GM23338 (cell line): ENCODE data around the gene SERPINC1. TPM values are rescaled to one million over a fixed set of nuclear protein-coding genes. Genes with fewer than 3 reads are reported as not detected.
A peak's percentile ranks its signal among the peaks of the same experiment; 100 is the strongest.

Experiments
- ATAC-seq: fragments of 200-7000 bp; cut with Tn5 transposase; 3 replicates; pipeline ENCODE4 v1.9.1; 2020
- DNase-seq: peaks from one replicate; pipeline ENCODE4 v3.0.0-alpha.2; 2015; ENCODE audit warnings: low spot score
- H2AFZ ChIP-seq: fragments of 200-600 bp; sonication (generic); 2 replicates; pipeline ENCODE4 v1.8.0; 2016; ENCODE audit warnings: antibody characterized with exemption, mild to moderate bottlenecking, moderate library complexity
- H3F3A ChIP-seq: fragments of 200-600 bp; sonication (generic); replicated peaks from 2 replicates; pipeline ENCODE4 v1.8.0; 2017; ENCODE audit warnings: antibody characterized with exemption, mixed run types, low read depth
- H3K27ac ChIP-seq: fragments of 200-600 bp; sonication (generic); 2 replicates; pipeline ENCODE4 v1.6.1; 2016; ENCODE audit warnings: low read depth
- H3K27me3 ChIP-seq: fragments of 200-600 bp; sonication (generic); 2 replicates; pipeline ENCODE4 v1.8.0; 2016; ENCODE audit warnings: mild to moderate bottlenecking, mixed run types, moderate library complexity; ENCODE audit not compliant: insufficient read depth
- H3K36me3 ChIP-seq: fragments of 200-600 bp; sonication (generic); 2 replicates; pipeline ENCODE4 v1.8.0; 2016; ENCODE audit warnings: mild to moderate bottlenecking; ENCODE audit not compliant: insufficient read depth
- H3K4me1 ChIP-seq: fragments of 200-600 bp; sonication (generic); 2 replicates; pipeline ENCODE4 v1.8.0; 2016; ENCODE audit warnings: mild to moderate bottlenecking, moderate library complexity; ENCODE audit not compliant: insufficient read depth
- H3K4me2 ChIP-seq: fragments of 200-600 bp; sonication (generic); 2 replicates; pipeline ENCODE4 v1.7.1; 2017; ENCODE audit warnings: mixed run types
- H3K4me3 ChIP-seq: fragments of 200-600 bp; sonication (generic); 2 replicates; pipeline ENCODE4 v1.6.1; 2016; ENCODE audit warnings: mixed run types
- H3K79me2 ChIP-seq: fragments of 200-600 bp; sonication (generic); replicated peaks from 2 replicates; pipeline ENCODE4 v1.8.0; 2017; ENCODE audit warnings: mild to moderate bottlenecking; ENCODE audit not compliant: insufficient read depth
- H3K9me2 ChIP-seq: fragments of 200-600 bp; sonication (generic); 2 replicates; pipeline ENCODE4 v1.8.0; 2017; ENCODE audit not compliant: insufficient read depth
- H4K20me1 ChIP-seq: fragments of 200-600 bp; sonication (generic); replicated peaks from 2 replicates; pipeline ENCODE4 v1.8.0; 2017; ENCODE audit warnings: mild to moderate bottlenecking; ENCODE audit not compliant: insufficient read depth
- H3K27ac Mint-ChIP-seq: 2 replicates; pipeline ENCODE4 v1.8.0; 2020; ENCODE audit warnings: inconsistent platforms, mild to moderate bottlenecking, moderate library complexity, mixed read lengths
- H3K27me3 Mint-ChIP-seq: 3 replicates; pipeline ENCODE4 v1.8.0; 2022; ENCODE audit warnings: low read depth, mild to moderate bottlenecking, moderate library complexity, mixed read lengths, inconsistent platforms; ENCODE audit not compliant: insufficient read depth, poor library complexity
- H3K36me3 Mint-ChIP-seq: 3 replicates; pipeline ENCODE4 v1.8.0; 2021; ENCODE audit warnings: low read depth, mild to moderate bottlenecking, inconsistent platforms, moderate library complexity, mixed read lengths
- H3K4me1 Mint-ChIP-seq: 3 replicates; pipeline ENCODE4 v1.8.0; 2020; ENCODE audit warnings: mild to moderate bottlenecking, inconsistent platforms, mixed read lengths
- H3K4me3 Mint-ChIP-seq: 3 replicates; pipeline ENCODE4 v1.8.0; 2021; ENCODE audit warnings: moderate library complexity, mild to moderate bottlenecking, inconsistent platforms, mixed read lengths
- H3K9me3 Mint-ChIP-seq: 3 replicates; pipeline ENCODE4 v1.8.0; 2020; ENCODE audit warnings: moderate library complexity, mild to moderate bottlenecking, inconsistent platforms, mixed read lengths
- CREB1 ChIP-seq: fragments of 250-450 bp; sonication (Bioruptor Pico); IDR thresholded peaks from 2 replicates; pipeline ENCODE4 v1.5.0; 2020; ENCODE audit warnings: low read depth, mild to moderate bottlenecking, moderate library complexity
- EZH2phosphoT487 ChIP-seq: fragments of 200-600 bp; sonication (generic); IDR thresholded peaks from one replicate; pipeline ENCODE4 v1.8.1; 2018; ENCODE audit warnings: antibody characterized with exemption; ENCODE audit not compliant: unreplicated experiment
- JUNB ChIP-seq: IDR thresholded peaks from one replicate; pipeline ENCODE4 v1.6.1; 2016; ENCODE audit warnings: antibody characterized with exemption; ENCODE audit not compliant: unreplicated experiment
- NANOG ChIP-seq: IDR thresholded peaks from 2 replicates; pipeline ENCODE4 v1.6.1; 2016; ENCODE audit warnings: antibody characterized with exemption, borderline replicate concordance
- STAT1 ChIP-seq: IDR thresholded peaks from one replicate; pipeline ENCODE4 v1.6.1; 2016; ENCODE audit warnings: antibody characterized with exemption; ENCODE audit not compliant: unreplicated experiment
- ZNF114 ChIP-seq: fragments of 250-450 bp; sonication (Bioruptor Pico); IDR thresholded peaks from 2 replicates; pipeline ENCODE4 v1.5.0; 2020; ENCODE audit warnings: mild to moderate bottlenecking, moderate library complexity
- ZNF331 ChIP-seq: fragments of 250-450 bp; sonication (Bioruptor Pico); IDR thresholded peaks from 2 replicates; pipeline ENCODE4 v1.5.0; 2020; ENCODE audit warnings: low read depth, mild to moderate bottlenecking, moderate library complexity
- polyA plus RNA-seq: library from polyadenylated mRNA; unstranded; fragments of >200 nt; fragmentation: Nextera tagmentation; extraction: Ambion mirVana; gene quantifications from 2 replicates; pipeline ENCODE4 v1.2.1, GENCODE V29; 2016
- total RNA-seq: library from RNA; depleted of rRNA; stranded (reverse); fragments of >200 nt; shearing (Covaris generic); gene quantifications from 2 replicates; pipeline ENCODE4 v1.2.3, GENCODE V29; 2014
- TF ChIP-seq, protein P1 (sequence below): fragments of 250-450 bp; sonication (Bioruptor Pico); IDR thresholded peaks from 2 replicates; pipeline ENCODE4 v1.5.0; 2020; ENCODE audit warnings: mild to moderate bottlenecking, moderate library complexity
- TF ChIP-seq, protein P2 (sequence below): IDR thresholded peaks from one replicate; pipeline ENCODE4 v1.6.1; 2018; ENCODE audit warnings: antibody characterized with exemption; ENCODE audit not compliant: unreplicated experiment
- TF ChIP-seq, protein P3 (sequence below): IDR thresholded peaks from 2 replicates; pipeline ENCODE4 v1.6.1; 2016; ENCODE audit warnings: antibody characterized with exemption
- TF ChIP-seq, protein P4 (sequence below), 2 experiments: fragments of 200-600 bp in 1 of 2; sonication (generic) in 1 of 2; conservative IDR thresholded peaks; 2 replicates each; pipeline versions ENCODE4 v1.5.1 to v1.6.1; 2016 to 2017; ENCODE audit warnings: antibody characterized with exemption in 2 of 2, low read depth in 2 of 2, mild to moderate bottlenecking in 2 of 2, moderate library complexity in 1 of 2

Gene SERPINC1
- total and polyA plus RNA-seq, 2 experiments from 2014 or later = not detected

DNA sequence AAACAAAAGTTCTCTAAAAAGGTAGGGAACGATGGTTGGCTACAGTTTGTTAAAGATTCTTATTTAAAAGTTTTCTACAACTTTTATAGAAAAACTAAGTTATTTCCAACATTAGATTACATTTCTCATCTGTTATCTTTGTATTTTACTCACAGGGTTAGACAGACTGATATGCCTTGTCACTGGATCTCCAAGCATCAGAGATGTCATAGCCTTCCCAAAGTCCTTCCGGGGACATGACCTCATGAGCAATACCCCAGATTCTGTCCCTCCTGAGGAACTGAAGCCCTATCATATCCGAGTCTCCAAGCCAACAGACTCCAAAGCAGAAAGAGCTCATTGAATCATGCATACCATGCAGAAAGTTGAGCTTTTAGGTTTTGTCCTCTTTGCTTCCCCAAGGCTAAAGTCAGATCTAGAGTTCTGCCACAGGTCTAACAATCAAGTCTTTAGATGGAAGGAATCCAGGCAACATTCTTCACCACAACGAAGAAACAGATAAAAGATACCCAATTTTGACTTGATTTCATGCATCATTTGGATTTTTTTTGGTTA lies 59.7 kb downstream of the SERPINC1 start:
- no peaks in the 10 kb centered on the region for H3K27me3 ChIP-seq
- peaks cover 11% of the 10 kb centered on the region for H3K4me1 ChIP-seq
- no peak overlapping the region for H3K4me2 ChIP-seq
- DNase-seq (no peak), ATAC-seq (no peak)
- TF ChIP-seq CREB1 (CRISPR knock-in tag) = no peak
- no peak for TF ChIP-seq NANOG
- TF ChIP-seq, protein P1, sequence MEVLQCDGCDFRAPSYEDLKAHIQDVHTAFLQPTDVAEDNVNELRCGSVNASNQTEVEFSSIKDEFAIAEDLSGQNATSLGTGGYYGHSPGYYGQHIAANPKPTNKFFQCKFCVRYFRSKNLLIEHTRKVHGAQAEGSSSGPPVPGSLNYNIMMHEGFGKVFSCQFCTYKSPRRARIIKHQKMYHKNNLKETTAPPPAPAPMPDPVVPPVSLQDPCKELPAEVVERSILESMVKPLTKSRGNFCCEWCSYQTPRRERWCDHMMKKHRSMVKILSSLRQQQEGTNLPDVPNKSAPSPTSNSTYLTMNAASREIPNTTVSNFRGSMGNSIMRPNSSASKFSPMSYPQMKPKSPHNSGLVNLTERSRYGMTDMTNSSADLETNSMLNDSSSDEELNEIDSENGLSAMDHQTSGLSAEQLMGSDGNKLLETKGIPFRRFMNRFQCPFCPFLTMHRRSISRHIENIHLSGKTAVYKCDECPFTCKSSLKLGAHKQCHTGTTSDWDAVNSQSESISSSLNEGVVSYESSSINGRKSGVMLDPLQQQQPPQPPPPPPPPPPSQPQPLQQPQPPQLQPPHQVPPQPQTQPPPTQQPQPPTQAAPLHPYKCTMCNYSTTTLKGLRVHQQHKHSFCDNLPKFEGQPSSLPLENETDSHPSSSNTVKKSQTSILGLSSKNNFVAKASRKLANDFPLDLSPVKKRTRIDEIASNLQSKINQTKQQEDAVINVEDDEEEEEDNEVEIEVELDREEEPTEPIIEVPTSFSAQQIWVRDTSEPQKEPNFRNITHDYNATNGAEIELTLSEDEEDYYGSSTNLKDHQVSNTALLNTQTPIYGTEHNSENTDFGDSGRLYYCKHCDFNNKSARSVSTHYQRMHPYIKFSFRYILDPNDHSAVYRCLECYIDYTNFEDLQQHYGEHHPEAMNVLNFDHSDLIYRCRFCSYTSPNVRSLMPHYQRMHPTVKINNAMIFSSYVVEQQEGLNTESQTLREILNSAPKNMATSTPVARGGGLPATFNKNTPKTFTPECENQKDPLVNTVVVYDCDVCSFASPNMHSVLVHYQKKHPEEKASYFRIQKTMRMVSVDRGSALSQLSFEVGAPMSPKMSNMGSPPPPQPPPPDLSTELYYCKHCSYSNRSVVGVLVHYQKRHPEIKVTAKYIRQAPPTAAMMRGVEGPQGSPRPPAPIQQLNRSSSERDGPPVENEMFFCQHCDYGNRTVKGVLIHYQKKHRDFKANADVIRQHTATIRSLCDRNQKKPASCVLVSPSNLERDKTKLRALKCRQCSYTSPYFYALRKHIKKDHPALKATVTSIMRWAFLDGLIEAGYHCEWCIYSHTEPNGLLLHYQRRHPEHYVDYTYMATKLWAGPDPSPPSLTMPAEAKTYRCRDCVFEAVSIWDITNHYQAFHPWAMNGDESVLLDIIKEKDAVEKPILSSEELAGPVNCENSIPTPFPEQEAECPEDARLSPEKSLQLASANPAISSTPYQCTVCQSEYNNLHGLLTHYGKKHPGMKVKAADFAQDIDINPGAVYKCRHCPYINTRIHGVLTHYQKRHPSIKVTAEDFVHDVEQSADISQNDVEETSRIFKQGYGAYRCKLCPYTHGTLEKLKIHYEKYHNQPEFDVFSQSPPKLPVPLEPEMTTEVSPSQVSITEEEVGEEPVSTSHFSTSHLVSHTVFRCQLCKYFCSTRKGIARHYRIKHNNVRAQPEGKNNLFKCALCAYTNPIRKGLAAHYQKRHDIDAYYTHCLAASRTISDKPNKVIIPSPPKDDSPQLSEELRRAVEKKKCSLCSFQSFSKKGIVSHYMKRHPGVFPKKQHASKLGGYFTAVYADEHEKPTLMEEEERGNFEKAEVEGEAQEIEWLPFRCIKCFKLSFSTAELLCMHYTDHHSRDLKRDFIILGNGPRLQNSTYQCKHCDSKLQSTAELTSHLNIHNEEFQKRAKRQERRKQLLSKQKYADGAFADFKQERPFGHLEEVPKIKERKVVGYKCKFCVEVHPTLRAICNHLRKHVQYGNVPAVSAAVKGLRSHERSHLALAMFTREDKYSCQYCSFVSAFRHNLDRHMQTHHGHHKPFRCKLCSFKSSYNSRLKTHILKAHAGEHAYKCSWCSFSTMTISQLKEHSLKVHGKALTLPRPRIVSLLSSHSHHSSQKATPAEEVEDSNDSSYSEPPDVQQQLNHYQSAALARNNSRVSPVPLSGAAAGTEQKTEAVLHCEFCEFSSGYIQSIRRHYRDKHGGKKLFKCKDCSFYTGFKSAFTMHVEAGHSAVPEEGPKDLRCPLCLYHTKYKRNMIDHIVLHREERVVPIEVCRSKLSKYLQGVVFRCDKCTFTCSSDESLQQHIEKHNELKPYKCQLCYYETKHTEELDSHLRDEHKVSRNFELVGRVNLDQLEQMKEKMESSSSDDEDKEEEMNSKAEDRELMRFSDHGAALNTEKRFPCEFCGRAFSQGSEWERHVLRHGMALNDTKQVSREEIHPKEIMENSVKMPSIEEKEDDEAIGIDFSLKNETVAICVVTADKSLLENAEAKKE (CRISPR knock-in tag) = no peak
- TF ChIP-seq EZH2phosphoT487 = no peak
- TF ChIP-seq, protein P2, sequence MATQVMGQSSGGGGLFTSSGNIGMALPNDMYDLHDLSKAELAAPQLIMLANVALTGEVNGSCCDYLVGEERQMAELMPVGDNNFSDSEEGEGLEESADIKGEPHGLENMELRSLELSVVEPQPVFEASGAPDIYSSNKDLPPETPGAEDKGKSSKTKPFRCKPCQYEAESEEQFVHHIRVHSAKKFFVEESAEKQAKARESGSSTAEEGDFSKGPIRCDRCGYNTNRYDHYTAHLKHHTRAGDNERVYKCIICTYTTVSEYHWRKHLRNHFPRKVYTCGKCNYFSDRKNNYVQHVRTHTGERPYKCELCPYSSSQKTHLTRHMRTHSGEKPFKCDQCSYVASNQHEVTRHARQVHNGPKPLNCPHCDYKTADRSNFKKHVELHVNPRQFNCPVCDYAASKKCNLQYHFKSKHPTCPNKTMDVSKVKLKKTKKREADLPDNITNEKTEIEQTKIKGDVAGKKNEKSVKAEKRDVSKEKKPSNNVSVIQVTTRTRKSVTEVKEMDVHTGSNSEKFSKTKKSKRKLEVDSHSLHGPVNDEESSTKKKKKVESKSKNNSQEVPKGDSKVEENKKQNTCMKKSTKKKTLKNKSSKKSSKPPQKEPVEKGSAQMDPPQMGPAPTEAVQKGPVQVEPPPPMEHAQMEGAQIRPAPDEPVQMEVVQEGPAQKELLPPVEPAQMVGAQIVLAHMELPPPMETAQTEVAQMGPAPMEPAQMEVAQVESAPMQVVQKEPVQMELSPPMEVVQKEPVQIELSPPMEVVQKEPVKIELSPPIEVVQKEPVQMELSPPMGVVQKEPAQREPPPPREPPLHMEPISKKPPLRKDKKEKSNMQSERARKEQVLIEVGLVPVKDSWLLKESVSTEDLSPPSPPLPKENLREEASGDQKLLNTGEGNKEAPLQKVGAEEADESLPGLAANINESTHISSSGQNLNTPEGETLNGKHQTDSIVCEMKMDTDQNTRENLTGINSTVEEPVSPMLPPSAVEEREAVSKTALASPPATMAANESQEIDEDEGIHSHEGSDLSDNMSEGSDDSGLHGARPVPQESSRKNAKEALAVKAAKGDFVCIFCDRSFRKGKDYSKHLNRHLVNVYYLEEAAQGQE = no peak
- no peak for TF ChIP-seq STAT1
- TF ChIP-seq ZNF331 (CRISPR knock-in tag) = no peak
- no peak for TF ChIP-seq JUNB
- TF ChIP-seq, protein P3, sequence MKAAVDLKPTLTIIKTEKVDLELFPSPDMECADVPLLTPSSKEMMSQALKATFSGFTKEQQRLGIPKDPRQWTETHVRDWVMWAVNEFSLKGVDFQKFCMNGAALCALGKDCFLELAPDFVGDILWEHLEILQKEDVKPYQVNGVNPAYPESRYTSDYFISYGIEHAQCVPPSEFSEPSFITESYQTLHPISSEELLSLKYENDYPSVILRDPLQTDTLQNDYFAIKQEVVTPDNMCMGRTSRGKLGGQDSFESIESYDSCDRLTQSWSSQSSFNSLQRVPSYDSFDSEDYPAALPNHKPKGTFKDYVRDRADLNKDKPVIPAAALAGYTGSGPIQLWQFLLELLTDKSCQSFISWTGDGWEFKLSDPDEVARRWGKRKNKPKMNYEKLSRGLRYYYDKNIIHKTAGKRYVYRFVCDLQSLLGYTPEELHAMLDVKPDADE = no peak
- TF ChIP-seq, protein P4, sequence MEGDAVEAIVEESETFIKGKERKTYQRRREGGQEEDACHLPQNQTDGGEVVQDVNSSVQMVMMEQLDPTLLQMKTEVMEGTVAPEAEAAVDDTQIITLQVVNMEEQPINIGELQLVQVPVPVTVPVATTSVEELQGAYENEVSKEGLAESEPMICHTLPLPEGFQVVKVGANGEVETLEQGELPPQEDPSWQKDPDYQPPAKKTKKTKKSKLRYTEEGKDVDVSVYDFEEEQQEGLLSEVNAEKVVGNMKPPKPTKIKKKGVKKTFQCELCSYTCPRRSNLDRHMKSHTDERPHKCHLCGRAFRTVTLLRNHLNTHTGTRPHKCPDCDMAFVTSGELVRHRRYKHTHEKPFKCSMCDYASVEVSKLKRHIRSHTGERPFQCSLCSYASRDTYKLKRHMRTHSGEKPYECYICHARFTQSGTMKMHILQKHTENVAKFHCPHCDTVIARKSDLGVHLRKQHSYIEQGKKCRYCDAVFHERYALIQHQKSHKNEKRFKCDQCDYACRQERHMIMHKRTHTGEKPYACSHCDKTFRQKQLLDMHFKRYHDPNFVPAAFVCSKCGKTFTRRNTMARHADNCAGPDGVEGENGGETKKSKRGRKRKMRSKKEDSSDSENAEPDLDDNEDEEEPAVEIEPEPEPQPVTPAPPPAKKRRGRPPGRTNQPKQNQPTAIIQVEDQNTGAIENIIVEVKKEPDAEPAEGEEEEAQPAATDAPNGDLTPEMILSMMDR (conservative IDR thresholded peaks at IDR 0.05; ENCODE audit: low read depth in 2 of 2) = no peak
- TF ChIP-seq ZNF114 (CRISPR knock-in tag) = no peak
- Mint-ChIP-seq H3K4me1 (peaks cover 10% of the 10 kb centered on the region), H3K9me3 (no peaks in the 10 kb centered on the region; the same call in 2 of the 3 replicates), H3K27me3 (peaks cover 19% of the 10 kb centered on the region), H3K36me3 (peaks cover 72% of the 10 kb centered on the region), H3K27ac (no peak overlapping the region; the same call in 1 of the 2 replicates), H3K4me3 (no peak overlapping the region)
- no peak overlapping the region for H2AFZ ChIP-seq
- H3K9me2 ChIP-seq = no peaks in the 10 kb centered on the region
- peaks cover 6% of the 10 kb centered on the region; the same call in 1 of the 2 replicates for H3K36me3 ChIP-seq
- H3K27ac ChIP-seq = peak overlapping the region; percentile 23; the same call in 1 of the 2 replicates
- H3K79me2 ChIP-seq = no peaks in the 10 kb centered on the region
- no peaks in the 10 kb centered on the region for H4K20me1 ChIP-seq
- peaks cover 15% of the 10 kb centered on the region; the same call in 1 of the 2 replicates for H3F3A ChIP-seq
- H3K4me3 ChIP-seq = no peak overlapping the region
